Measurements from ENCODE around the gene PTPRO. TPM values are rescaled to one million over a fixed set of nuclear protein-coding genes. Genes with fewer than 3 reads are reported as not detected.

Gene PTPRO
- total RNA-seq, 1 donor from 2014 or later, result 0.49 TPM

DNA sequence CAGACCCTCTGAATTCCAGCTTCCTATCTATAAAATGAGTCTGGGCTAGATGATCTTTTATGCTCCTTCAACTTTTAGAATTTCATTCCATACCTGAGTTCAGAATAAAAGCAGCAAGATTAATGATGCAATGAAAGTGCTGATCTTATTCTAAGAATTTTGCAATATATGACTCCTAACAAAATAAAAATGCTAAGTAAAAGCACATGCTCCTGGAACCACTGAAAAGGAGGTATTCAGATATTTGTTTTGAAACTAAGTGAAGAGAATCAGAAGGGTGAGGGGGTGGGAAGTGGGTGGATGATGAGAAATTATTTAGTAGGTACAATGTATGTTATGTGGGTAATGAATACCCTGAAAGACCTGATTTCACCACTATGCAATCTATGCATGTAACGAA is 216.6 kb downstream of the PTPRO start:
- no peaks in the 10 kb centered on the region for H3K27me3 ChIP-seq
- no peaks in the 10 kb centered on the region for H3K9me3 ChIP-seq
- intact Hi-C loops (cut with DNase I), result no loop called here
- no peak for TF ChIP-seq POLR2A (IDR thresholded peaks at IDR 0.05)
- TF ChIP-seq, protein P1, sequence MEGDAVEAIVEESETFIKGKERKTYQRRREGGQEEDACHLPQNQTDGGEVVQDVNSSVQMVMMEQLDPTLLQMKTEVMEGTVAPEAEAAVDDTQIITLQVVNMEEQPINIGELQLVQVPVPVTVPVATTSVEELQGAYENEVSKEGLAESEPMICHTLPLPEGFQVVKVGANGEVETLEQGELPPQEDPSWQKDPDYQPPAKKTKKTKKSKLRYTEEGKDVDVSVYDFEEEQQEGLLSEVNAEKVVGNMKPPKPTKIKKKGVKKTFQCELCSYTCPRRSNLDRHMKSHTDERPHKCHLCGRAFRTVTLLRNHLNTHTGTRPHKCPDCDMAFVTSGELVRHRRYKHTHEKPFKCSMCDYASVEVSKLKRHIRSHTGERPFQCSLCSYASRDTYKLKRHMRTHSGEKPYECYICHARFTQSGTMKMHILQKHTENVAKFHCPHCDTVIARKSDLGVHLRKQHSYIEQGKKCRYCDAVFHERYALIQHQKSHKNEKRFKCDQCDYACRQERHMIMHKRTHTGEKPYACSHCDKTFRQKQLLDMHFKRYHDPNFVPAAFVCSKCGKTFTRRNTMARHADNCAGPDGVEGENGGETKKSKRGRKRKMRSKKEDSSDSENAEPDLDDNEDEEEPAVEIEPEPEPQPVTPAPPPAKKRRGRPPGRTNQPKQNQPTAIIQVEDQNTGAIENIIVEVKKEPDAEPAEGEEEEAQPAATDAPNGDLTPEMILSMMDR (IDR thresholded peaks at IDR 0.05), result no peak
- no peak for TF ChIP-seq POLR2AphosphoS5 (IDR thresholded peaks at IDR 0.05; ENCODE audit: insufficient read depth in 1 of 2, low read depth in 1 of 2)
- no peak for DNase-seq (ENCODE audit: extremely low spot score in 2 of 2)
- H3K36me3 ChIP-seq, result no peaks in the 10 kb centered on the region
- no peak overlapping the region for H3K4me3 ChIP-seq
- no peak overlapping the region for H3K27ac ChIP-seq
- H3K4me1 ChIP-seq, result no peaks in the 10 kb centered on the region

DNA sequence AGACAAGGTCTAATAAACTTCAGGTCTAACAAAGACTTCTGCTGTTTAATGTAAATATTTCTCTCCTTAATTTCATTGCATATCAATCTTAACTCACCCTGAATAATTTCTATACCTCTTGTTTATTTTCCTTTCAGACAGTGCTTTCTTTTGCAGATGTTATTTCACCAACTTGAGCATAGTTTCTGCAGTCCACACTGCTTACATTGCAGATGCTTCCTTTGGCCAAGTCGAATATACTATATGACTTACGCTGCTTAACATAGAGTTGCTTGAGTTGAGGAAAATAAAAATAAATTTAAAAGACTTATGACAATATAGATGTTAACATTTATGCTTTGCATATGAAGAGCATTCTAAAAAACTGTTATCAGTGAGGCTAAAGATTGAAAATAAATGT is 217.7 kb downstream of the PTPRO start:
- H3K9me3 ChIP-seq, result no peaks in the 10 kb centered on the region
- intact Hi-C loops (cut with DNase I), result no loop called here
- no peak overlapping the region for H3K27ac ChIP-seq

DNA sequence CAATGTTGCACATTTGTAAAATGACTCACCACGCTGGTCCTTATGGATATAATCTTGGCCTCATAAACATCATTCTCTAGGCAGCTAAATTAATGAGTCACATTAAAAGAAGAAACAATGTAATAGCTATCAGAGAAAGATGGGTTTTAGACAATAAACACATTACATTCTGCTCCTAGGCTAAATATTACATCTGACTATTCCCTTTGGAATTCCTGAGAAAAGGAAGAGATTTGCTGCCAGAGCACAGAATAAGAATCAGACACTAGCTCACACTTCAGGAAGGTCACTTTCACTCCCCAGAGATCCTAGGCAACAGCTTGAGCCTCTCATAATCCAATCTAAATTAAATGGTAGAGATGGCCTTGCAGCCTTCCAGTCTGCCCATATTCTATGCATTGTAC is 218.2 kb downstream of the PTPRO start:
- no peaks in the 10 kb centered on the region for H3K27me3 ChIP-seq
- TF ChIP-seq POLR2AphosphoS5 (IDR thresholded peaks at IDR 0.05; ENCODE audit: insufficient read depth in 1 of 2, low read depth in 1 of 2) (no peak), POLR2A (IDR thresholded peaks at IDR 0.05) (no peak)
- TF ChIP-seq, protein P1 (IDR thresholded peaks at IDR 0.05), result no peak

More for the DNA sequence above, 217.7 kb downstream of the PTPRO start:
- Histone ChIP-seq H3K27me3 (no peaks in the 10 kb centered on the region), H3K36me3 (no peaks in the 10 kb centered on the region), H3K4me3 (no peak overlapping the region), H3K4me1 (no peaks in the 10 kb centered on the region)
- DNase-seq (ENCODE audit: extremely low spot score in 2 of 2), result no peak
- TF ChIP-seq POLR2AphosphoS5 (IDR thresholded peaks at IDR 0.05; ENCODE audit: insufficient read depth in 1 of 2, low read depth in 1 of 2) (no peak), POLR2A (IDR thresholded peaks at IDR 0.05) (no peak)
- TF ChIP-seq, protein P1 (IDR thresholded peaks at IDR 0.05), result no peak

DNA sequence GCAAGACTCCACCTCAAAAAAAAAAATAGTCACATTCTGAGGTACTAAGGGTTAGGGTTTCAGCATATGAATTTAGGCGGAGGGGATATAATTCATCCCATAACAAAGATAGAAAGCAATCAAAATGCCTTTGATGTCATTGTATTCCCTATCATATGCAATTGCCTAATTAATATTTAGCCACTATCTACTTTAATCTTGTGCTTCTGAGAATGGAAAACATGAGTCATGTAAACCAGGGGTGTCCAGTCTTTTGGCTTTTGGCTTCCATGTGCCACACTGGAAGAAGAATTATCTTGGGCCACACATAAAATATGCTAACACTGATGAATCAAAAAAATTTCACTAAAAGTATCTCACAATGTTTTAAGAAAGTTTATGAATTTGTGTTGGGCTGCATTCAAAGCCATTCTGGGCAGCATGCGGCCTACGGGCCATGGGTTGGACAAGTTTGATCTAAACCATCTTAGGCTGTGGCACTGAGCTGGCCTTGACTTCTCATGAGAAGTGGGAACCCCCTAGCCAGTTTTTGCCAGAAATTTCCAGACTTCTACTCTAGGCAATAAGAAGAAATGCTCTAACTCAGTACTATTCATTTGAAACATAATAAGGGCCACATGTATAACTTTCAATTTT is 219.8 kb downstream of the PTPRO start:
- no peaks in the 10 kb centered on the region for H3K4me1 ChIP-seq
- no peak for DNase-seq (ENCODE audit: extremely low spot score in 2 of 2)
- intact Hi-C loops (cut with DNase I), result no loop called here
- TF ChIP-seq POLR2AphosphoS5 (IDR thresholded peaks at IDR 0.05; ENCODE audit: insufficient read depth in 1 of 2, low read depth in 1 of 2), result no peak
- TF ChIP-seq, protein P1 (IDR thresholded peaks at IDR 0.05), result no peak
- no peak for TF ChIP-seq POLR2A (IDR thresholded peaks at IDR 0.05)
- no peaks in the 10 kb centered on the region for H3K36me3 ChIP-seq
- no peaks in the 10 kb centered on the region for H3K9me3 ChIP-seq
- H3K4me3 ChIP-seq, result no peak overlapping the region
- H3K27me3 ChIP-seq, result no peaks in the 10 kb centered on the region
- H3K27ac ChIP-seq, result no peak overlapping the region

More for the DNA sequence above, 218.2 kb downstream of the PTPRO start:
- Histone ChIP-seq H3K9me3 (no peaks in the 10 kb centered on the region), H3K4me3 (no peak overlapping the region), H3K27ac (no peak overlapping the region), H3K36me3 (no peaks in the 10 kb centered on the region), H3K4me1 (no peaks in the 10 kb centered on the region)
- intact Hi-C loops (cut with DNase I), result no loop called here
- DNase-seq (ENCODE audit: extremely low spot score in 2 of 2), result no peak

DNA sequence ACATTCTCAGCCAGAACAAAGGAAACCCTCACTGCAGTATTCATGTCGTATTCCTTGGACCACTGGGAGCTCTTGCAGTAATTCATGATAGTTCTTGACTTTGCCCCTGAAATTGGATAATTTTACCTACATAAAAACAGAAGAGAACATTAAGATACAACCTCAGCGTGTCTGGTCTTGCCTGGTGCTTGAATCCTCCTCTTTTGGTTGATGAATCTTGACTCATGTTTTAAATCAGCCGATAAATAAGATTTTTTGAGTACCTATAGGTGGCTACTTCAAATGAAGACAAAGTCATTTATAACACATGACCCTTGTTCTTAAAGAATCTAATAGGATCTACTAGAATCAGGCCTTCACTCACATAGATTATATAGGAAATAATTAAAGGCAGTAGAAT is 221.0 kb downstream of the PTPRO start:
- DNase-seq (ENCODE audit: extremely low spot score in 2 of 2), result no peak
- no peaks in the 10 kb centered on the region for H3K4me1 ChIP-seq
- H3K4me3 ChIP-seq, result no peak overlapping the region
- H3K27ac ChIP-seq, result no peak overlapping the region
- no peaks in the 10 kb centered on the region for H3K9me3 ChIP-seq
- H3K36me3 ChIP-seq, result no peaks in the 10 kb centered on the region
- no peaks in the 10 kb centered on the region for H3K27me3 ChIP-seq
- intact Hi-C loops (cut with DNase I), result no loop called here
- TF ChIP-seq, protein P1 (IDR thresholded peaks at IDR 0.05), result no peak
